OCI-LY3 (cell line): Measurements from ENCODE around the gene PGLYRP4.

Experiments
- EZH2phosphoT487 ChIP-seq: fragments of 200-600 bp; shearing (Covaris generic); IDR thresholded peaks from 2 replicates; pipeline ENCODE4 v1.6.1; 2018; ENCODE audit warnings: antibody characterized with exemption, mixed run types, low read depth
- TF ChIP-seq, protein P1 (sequence below): fragments of 200-600, 300-600 bp; sonication (generic); IDR thresholded peaks from 2 replicates; pipeline ENCODE4 v1.5.1; 2014; ENCODE audit warnings: antibody characterized with exemption, low read length, low read depth

DNA sequence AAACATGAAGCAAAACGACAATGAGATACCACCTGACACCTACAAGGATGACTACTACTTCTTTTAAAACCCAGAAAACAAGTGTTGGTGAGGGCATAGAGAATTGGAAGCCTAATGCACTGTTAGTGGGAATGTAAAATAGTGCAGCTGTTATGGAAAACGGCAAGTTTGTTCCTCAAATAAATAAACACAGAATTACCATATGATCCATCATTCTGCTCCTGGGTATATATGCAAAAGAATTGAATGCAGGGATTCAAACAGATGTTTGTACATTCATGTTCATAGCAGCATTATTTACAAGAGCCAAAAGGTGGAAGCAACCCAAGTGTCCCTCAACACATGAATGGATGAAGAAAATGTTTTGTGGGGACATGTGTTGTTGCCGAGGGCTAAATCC, 43.6 kb upstream of the PGLYRP4 start:
- TF ChIP-seq, protein P1, sequence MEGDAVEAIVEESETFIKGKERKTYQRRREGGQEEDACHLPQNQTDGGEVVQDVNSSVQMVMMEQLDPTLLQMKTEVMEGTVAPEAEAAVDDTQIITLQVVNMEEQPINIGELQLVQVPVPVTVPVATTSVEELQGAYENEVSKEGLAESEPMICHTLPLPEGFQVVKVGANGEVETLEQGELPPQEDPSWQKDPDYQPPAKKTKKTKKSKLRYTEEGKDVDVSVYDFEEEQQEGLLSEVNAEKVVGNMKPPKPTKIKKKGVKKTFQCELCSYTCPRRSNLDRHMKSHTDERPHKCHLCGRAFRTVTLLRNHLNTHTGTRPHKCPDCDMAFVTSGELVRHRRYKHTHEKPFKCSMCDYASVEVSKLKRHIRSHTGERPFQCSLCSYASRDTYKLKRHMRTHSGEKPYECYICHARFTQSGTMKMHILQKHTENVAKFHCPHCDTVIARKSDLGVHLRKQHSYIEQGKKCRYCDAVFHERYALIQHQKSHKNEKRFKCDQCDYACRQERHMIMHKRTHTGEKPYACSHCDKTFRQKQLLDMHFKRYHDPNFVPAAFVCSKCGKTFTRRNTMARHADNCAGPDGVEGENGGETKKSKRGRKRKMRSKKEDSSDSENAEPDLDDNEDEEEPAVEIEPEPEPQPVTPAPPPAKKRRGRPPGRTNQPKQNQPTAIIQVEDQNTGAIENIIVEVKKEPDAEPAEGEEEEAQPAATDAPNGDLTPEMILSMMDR: no peak
- no peak for TF ChIP-seq EZH2phosphoT487
